Measurements from ENCODE around the gene ADAP1. TPM values are rescaled to one million over a fixed set of nuclear protein-coding genes. Genes with fewer than 3 reads are reported as not detected.

ADAP1 gene
- total and polyA plus RNA-seq, 2 of the 13 experiments (the other 11 are each of a cell fraction or from before 2014, with no cell fraction given), result 10.5 to 24.6 TPM

- TF ChIP-seq RERE (CRISPR knock-in tag; IDR thresholded peaks at IDR 0.05; ENCODE audit: low read depth) (no peak), ELF1 (CRISPR knock-in tag; IDR thresholded peaks at IDR 0.05) (no peak), ZFP36 (IDR thresholded peaks at IDR 0.05; ENCODE audit: borderline replicate concordance, low read depth, low read length, partially characterized antibody) (peak; percentile 95), ZNF704 (CRISPR knock-in tag; IDR thresholded peaks at IDR 0.05; ENCODE audit: borderline replicate concordance) (no peak), MTA1 (CRISPR knock-in tag; IDR thresholded peaks at IDR 0.05; ENCODE audit: borderline replicate concordance) (no peak), TBX3 (IDR thresholded peaks at IDR 0.05; ENCODE audit: borderline replicate concordance) (no peak), ZBED4 (CRISPR knock-in tag; IDR thresholded peaks at IDR 0.05; ENCODE audit: borderline replicate concordance) (no peak), ZSCAN20 (CRISPR knock-in tag; IDR thresholded peaks at IDR 0.05; ENCODE audit: borderline replicate concordance) (no peak), ZNF670 (CRISPR knock-in tag; IDR thresholded peaks at IDR 0.05; ENCODE audit: borderline replicate concordance) (peak; percentile 66; the same call in 1 of the 2 replicates), RAD21 (CRISPR knock-in tag; IDR thresholded peaks at IDR 0.05) (no peak), MAFG (CRISPR knock-in tag; IDR thresholded peaks at IDR 0.05) (no peak), CENPT (CRISPR knock-in tag; IDR thresholded peaks at IDR 0.05; ENCODE audit: low read depth) (peak; percentile 68; the same call in 1 of the 2 replicates), SSRP1 (CRISPR knock-in tag; IDR thresholded peaks at IDR 0.05) (no peak), FUBP1 (CRISPR knock-in tag; IDR thresholded peaks at IDR 0.05; ENCODE audit: borderline replicate concordance) (no peak), KLF11 (CRISPR knock-in tag; IDR thresholded peaks at IDR 0.05) (no peak), NBN (conservative IDR thresholded peaks at IDR 0.05) (no peak)
Measured at GRCh38 chr7:983616-984071, 29.2 kb upstream of the ADAP1 start (continued).
